Measurements from ENCODE around the gene SPINDOC. TPM values are rescaled to one million over a fixed set of nuclear protein-coding genes. Genes with fewer than 3 reads are reported as not detected.

Gene SPINDOC
- 55.5 to 63.7 TPM (median 60.1 TPM) in 3 replicates for total RNA-seq

DNA sequence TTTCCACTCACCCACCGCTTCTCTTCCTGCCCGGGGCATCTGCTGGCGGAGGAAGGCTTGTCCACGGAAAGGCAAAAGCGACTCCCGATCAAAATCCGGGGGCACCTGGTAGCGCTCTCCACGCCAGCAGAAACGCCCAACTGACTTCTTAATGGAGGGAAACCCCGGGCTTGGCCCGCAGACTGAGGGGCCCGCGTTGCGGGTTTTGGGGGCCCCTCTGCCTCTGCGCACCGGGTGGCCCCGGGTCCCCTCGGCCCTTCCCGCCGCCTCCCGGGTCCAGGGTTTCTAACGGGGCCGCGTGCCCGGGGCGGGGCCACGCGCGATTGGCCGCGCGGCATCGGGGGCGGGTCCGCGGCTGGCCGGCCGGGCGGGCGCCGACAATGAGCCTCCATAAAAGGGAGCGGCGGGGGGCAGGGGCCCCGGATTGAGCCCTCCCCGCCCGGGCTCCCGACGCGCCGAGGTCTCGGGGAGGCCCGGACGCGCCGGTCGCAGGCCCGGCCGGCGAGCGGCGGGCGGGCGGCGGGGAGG lies at the start of gene SPINDOC:
Gene SPINDOC (plus strand): TSS at position 422 of the 528 bp plus-strand sequence. CDS start 231 bp downstream, outside the sequence.
- TF ChIP-seq, protein P1, sequence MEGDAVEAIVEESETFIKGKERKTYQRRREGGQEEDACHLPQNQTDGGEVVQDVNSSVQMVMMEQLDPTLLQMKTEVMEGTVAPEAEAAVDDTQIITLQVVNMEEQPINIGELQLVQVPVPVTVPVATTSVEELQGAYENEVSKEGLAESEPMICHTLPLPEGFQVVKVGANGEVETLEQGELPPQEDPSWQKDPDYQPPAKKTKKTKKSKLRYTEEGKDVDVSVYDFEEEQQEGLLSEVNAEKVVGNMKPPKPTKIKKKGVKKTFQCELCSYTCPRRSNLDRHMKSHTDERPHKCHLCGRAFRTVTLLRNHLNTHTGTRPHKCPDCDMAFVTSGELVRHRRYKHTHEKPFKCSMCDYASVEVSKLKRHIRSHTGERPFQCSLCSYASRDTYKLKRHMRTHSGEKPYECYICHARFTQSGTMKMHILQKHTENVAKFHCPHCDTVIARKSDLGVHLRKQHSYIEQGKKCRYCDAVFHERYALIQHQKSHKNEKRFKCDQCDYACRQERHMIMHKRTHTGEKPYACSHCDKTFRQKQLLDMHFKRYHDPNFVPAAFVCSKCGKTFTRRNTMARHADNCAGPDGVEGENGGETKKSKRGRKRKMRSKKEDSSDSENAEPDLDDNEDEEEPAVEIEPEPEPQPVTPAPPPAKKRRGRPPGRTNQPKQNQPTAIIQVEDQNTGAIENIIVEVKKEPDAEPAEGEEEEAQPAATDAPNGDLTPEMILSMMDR (IDR thresholded peaks at IDR 0.05; ENCODE audit: unreplicated experiment), result no peak
- H3K4me3 Mint-ChIP-seq, result peak within 1 kb of the TSS; percentile 81
- H3K27ac Mint-ChIP-seq, result peak within 1 kb of the TSS; percentile 64
- H3K36me3 Mint-ChIP-seq, result peaks cover 9% of the 10 kb centered on the region
- peak; percentile 51 to 77 for DNase-seq (ENCODE audit: low spot score in 2 of 2, unreplicated experiment in 2 of 2)
- no peaks in the 10 kb centered on the region for H3K27me3 Mint-ChIP-seq (ENCODE audit: low read depth)
- no peaks in the 10 kb centered on the region for H3K9me3 Mint-ChIP-seq
- peaks cover 19% of the 10 kb centered on the region for H3K4me1 Mint-ChIP-seq

GRCh38 chr11:63763496-63764339 lies 49.5 kb upstream of the SPINDOC start:
- peak in 1 of 2 experiments; percentile 55 for DNase-seq (ENCODE audit: low spot score in 2 of 2, unreplicated experiment in 2 of 2)
- H3K36me3 Mint-ChIP-seq, result no peaks in the 10 kb centered on the region
- no peak overlapping the region for H3K27ac Mint-ChIP-seq
- TF ChIP-seq, protein P1 (IDR thresholded peaks at IDR 0.05; ENCODE audit: unreplicated experiment), result no peak
- H3K27me3 Mint-ChIP-seq (ENCODE audit: low read depth), result no peaks in the 10 kb centered on the region
- peak overlapping the region; percentile 58 for H3K4me3 Mint-ChIP-seq
- H3K4me1 Mint-ChIP-seq, result peaks cover 35% of the 10 kb centered on the region
- no peaks in the 10 kb centered on the region for H3K9me3 Mint-ChIP-seq

- H3K4me1 Mint-ChIP-seq, result peaks cover 35% of the 10 kb centered on the region
- H3K36me3 Mint-ChIP-seq, result no peaks in the 10 kb centered on the region
- no peak overlapping the region for H3K4me3 Mint-ChIP-seq
- H3K27ac Mint-ChIP-seq, result no peak overlapping the region
- H3K27me3 Mint-ChIP-seq (ENCODE audit: low read depth), result no peaks in the 10 kb centered on the region
- TF ChIP-seq, protein P1 (IDR thresholded peaks at IDR 0.05; ENCODE audit: unreplicated experiment), result no peak
- no peak for DNase-seq (ENCODE audit: low spot score in 2 of 2, unreplicated experiment in 2 of 2)
- H3K9me3 Mint-ChIP-seq, result no peaks in the 10 kb centered on the region
Observed at GRCh38 chr11:63764340-63764678, 48.9 kb upstream of the SPINDOC start.

GRCh38 chr11:63764679-63765647 lies 48.3 kb upstream of the SPINDOC start:
- Mint-ChIP-seq H3K27ac (peak overlapping the region; percentile 26), H3K9me3 (no peaks in the 10 kb centered on the region), H3K36me3 (no peaks in the 10 kb centered on the region), H3K27me3 (ENCODE audit: low read depth) (no peaks in the 10 kb centered on the region), H3K4me3 (peak overlapping the region; percentile 34), H3K4me1 (peaks cover 36% of the 10 kb centered on the region)
- TF ChIP-seq, protein P1 (IDR thresholded peaks at IDR 0.05; ENCODE audit: unreplicated experiment), result no peak
- DNase-seq (ENCODE audit: low spot score in 2 of 2, unreplicated experiment in 2 of 2), result no peak

DNA sequence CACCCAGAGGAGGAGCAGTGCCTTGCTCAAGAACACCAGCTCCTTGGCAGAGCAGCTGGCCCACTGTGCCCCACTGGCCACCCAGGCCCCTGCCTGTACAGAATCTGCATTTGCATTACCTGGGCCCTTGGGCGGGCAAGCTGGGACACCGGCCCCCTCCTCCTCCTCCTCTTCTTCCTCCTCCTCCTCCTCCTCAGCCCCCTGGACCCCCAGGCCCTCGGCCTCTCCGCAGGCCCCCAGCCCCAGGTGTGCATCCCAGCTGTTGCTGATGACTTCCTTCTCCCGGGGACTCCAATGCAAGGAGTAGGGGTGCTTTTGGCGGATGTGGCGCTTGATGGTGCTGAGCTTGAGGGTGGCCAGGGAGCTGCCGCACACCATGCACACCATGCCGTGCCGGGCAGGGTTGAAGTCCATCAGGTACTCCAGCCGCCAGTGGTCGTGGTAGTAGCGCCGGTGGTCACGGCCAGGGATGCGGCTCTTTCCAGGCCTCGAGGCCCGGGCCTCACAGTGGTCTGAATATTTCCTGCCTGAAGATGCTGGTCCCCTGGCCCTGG lies 47.5 kb upstream of the SPINDOC start:
- H3K4me3 Mint-ChIP-seq, result peak overlapping the region; percentile 86
- no peaks in the 10 kb centered on the region for H3K9me3 Mint-ChIP-seq
- H3K36me3 Mint-ChIP-seq, result no peaks in the 10 kb centered on the region
- TF ChIP-seq, protein P1 (IDR thresholded peaks at IDR 0.05; ENCODE audit: unreplicated experiment), result no peak
- H3K27me3 Mint-ChIP-seq (ENCODE audit: low read depth), result no peaks in the 10 kb centered on the region
- no peak for DNase-seq (ENCODE audit: low spot score in 2 of 2, unreplicated experiment in 2 of 2)
- peak overlapping the region; percentile 78 for H3K27ac Mint-ChIP-seq
- peaks cover 40% of the 10 kb centered on the region for H3K4me1 Mint-ChIP-seq
